Measurements from ENCODE around the gene CACNB2.

DNA sequence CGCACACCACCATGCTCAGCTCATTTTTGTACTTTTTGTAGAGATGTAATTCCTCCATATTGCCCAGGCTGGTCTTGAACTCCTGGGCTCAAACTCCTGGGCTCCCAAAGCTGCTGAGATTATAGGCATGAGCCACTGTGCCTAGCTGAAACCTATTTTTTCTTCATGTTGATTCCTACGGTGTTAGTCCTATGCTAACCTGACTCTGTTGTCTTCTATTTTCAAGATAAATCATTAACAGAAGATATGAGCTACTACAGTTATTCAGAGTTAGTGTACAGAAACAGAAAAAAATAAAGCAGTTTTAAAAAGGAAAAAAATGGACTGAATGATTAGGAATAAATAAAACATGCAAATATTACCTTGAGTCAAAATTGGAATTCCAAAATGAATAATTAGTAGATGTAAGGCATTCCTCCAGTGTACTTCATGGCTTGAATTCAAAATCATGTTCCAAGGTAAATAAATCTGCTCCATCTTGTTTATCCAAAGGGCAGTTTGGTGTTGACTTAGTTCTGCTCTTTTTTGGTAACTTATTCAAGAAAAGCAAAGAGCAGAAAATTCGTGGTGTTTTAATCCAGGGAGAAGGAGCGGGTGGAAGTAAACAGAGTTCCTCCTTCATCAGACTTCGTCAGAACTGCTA, 185.8 kb downstream of the CACNB2 start:
- TF ChIP-seq ARNT (IDR thresholded peaks at IDR 0.05) (no peak), LEF1 (IDR thresholded peaks at IDR 0.05; ENCODE audit: borderline replicate concordance) (no peak), SP1 (IDR thresholded peaks at IDR 0.05) (no peak), FOXK2 (IDR thresholded peaks at IDR 0.05) (no peak)
